Measurements from ENCODE around the gene NKAIN2.
"Not testable (repeated sequence)": the region's sequence is repeated elsewhere in the genome, so short reads cannot be mapped to it uniquely, and the experiment has no call there.

NKAIN2 gene

GRCh38 chr6:124226396-124226795 is 422.7 kb downstream of the NKAIN2 start:
- no peak for DNase-seq

GRCh38 chr6:124233221-124233620 is 429.6 kb downstream of the NKAIN2 start:
- DNase-seq = no peak

- no peak for DNase-seq
Observed at GRCh38 chr6:124234801-124235200, 431.1 kb downstream of the NKAIN2 start.

- DNase-seq = no peak
Observed at GRCh38 chr6:124237911-124238310, 434.2 kb downstream of the NKAIN2 start.

GRCh38 chr6:124238408-124238807 is 434.7 kb downstream of the NKAIN2 start:
- not testable (repeated sequence) for DNase-seq

GRCh38 chr6:124254941-124255685 is 451.4 kb downstream of the NKAIN2 start:
- DNase-seq = no peak

- no peak for DNase-seq
Observed at GRCh38 chr6:124260337-124260736, 456.7 kb downstream of the NKAIN2 start.

- DNase-seq = no peak
Observed at GRCh38 chr6:124269733-124270132, 466.1 kb downstream of the NKAIN2 start.

- no peak for DNase-seq
Observed at GRCh38 chr6:124273701-124274100, 470.0 kb downstream of the NKAIN2 start.

GRCh38 chr6:124282541-124282940 is 478.9 kb downstream of the NKAIN2 start:
- no peak for DNase-seq

- no peak for DNase-seq
Observed at GRCh38 chr6:124283486-124283885, 479.8 kb downstream of the NKAIN2 start.

GRCh38 chr6:124285146-124285545 is 481.5 kb downstream of the NKAIN2 start:
- DNase-seq = no peak

GRCh38 chr6:124294574-124295200 is 491.0 kb downstream of the NKAIN2 start:
- DNase-seq = no peak

- DNase-seq = no peak
Observed at GRCh38 chr6:124297507-124297906, 493.8 kb downstream of the NKAIN2 start.

- no peak for DNase-seq
Observed at GRCh38 chr6:124298730-124299129, 495.1 kb downstream of the NKAIN2 start.

GRCh38 chr6:124300907-124301306 is 497.2 kb downstream of the NKAIN2 start:
- not testable (repeated sequence) for DNase-seq

GRCh38 chr6:124303971-124304370 is 500.3 kb downstream of the NKAIN2 start:
- DNase-seq = no peak

- DNase-seq = no peak
Observed at GRCh38 chr6:124310139-124310538, 506.5 kb downstream of the NKAIN2 start.

- no peak for DNase-seq
Observed at GRCh38 chr6:124319410-124319809, 515.7 kb downstream of the NKAIN2 start.

- no peak for DNase-seq
Observed at GRCh38 chr6:124324237-124324636, 520.6 kb downstream of the NKAIN2 start.

GRCh38 chr6:124330197-124330596 is 526.5 kb downstream of the NKAIN2 start:
- no peak for DNase-seq

GRCh38 chr6:124334359-124334758 is 530.7 kb downstream of the NKAIN2 start:
- no peak for DNase-seq

GRCh38 chr6:124339610-124340334 is 536.1 kb downstream of the NKAIN2 start:
- no peak for DNase-seq

GRCh38 chr6:124348339-124348738 is 544.7 kb downstream of the NKAIN2 start:
- not testable (repeated sequence) for DNase-seq

All from SHP77 (cell line).